ENCODE measurements around the gene CCDC183. TPM values are rescaled to one million over a fixed set of nuclear protein-coding genes. Genes with fewer than 3 reads are reported as not detected.
"Not testable (repeated sequence)": the region's sequence is repeated elsewhere in the genome, so short reads cannot be mapped to it uniquely, and the experiment has no call there.

CCDC183 gene
- polyA plus RNA-seq, 3 donors: 5.7 to 7.6 (median 7.2) TPM

DNA sequence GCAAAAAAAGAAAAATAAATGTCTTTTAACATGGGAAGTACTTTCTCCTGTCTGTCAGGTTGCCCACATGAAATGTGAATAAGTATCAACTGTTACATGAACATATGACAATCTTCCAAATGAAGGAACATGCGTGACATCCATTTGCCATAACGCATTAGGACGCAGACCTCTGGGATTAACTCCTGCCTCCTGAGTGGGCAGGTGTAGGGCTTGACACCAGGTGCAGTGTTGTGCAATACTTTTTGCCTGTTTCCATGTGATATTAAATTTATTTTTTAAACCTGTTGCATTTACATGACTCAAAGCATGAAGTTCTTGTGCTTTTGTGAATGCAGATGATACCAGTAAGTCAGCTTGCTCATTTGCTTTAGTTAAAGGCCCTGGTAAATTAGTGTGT lies 13.7 kb upstream of the CCDC183 start:
- no peak for DNase-seq

DNA sequence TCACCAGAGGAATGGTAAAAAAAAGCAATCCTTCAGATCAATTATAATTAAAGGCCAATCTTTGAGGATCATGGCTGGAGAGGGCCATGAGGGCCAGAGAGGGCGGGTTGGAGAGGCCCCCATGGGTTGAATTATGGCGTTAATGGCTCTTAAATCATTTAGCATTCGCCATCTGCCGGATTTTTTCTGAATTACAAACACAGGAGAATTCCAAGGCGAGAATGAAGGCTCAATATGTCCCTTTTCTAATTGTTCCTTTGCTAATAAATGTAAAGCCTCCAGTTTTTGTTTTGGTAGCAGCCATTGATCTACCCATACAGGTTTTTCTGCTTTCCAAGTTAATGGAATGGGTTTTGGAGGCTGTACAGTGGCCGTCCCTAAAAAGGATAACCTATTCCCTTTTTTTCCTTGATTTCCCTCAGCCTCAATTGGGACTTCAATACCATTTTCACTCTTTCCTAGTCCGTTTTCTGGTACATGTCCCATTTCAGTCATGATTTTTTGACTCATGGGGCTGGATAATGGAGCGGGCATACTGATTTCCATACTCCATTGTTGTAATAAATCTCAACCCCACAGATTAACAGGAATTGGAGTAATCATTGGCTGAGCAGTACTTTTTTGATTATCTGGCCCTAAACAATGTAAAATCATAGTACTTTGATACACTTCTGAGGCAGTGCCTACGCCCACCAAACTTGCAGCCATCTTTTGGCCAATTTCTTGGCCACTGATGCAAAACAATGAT lies 11.7 kb upstream of the CCDC183 start:
- no peak for DNase-seq

DNA sequence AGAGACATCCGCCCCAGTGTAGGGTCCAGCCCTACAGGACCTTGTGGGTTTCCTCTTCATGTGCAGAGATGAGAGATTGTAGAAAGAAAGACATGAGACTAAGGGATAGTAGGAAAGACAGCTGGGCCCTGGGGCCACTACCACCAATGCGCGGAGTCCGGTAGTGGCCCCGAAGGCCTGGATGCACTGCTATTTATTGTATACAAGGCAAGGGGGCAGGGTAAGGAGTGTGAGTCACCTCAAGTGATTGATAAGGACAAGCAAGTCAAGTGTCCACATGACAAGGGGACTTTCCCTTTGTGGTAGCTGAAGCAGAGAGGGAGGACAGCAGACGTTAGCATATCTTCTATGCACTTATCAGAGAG lies 11.2 kb upstream of the CCDC183 start:
- DNase-seq: no peak

DNA sequence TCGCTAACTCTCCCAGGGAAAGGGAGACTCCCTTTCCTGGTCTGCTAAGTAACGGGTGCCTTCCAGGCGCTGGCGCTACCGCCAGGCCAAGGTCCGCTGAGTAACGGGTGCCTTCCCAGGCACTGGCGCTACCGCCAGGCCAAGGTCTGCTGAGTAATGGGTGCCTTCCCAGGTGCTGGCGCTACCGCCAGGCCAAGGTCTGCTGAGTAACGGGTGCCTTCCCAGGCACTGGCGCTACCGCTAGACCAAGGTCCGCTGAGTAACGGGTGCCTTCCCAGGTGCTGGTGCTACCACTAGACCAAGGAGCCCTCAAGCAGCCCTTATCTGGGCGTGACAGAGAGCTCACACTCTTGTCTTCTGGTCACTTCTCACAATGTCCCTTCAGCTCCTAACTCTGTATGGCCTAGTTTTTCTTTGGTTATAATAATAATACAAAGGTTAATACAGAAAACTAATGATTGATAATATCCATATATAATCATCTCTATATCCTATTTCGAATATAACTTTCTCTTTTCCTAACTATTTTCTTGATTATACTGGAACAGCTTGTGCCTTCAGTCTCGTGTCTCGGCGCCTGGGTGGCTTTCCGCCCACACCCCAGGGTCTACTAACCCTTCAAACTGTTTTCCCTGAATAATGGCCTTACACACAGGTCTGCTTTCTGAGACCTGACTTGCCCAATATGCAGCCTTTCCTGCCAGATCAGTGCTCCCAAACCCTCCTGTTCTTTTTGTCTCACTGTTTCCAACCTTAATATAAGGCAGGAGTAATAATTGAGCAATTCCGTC lies 10.4 kb upstream of the CCDC183 start:
- not testable (repeated sequence) for DNase-seq

DNA sequence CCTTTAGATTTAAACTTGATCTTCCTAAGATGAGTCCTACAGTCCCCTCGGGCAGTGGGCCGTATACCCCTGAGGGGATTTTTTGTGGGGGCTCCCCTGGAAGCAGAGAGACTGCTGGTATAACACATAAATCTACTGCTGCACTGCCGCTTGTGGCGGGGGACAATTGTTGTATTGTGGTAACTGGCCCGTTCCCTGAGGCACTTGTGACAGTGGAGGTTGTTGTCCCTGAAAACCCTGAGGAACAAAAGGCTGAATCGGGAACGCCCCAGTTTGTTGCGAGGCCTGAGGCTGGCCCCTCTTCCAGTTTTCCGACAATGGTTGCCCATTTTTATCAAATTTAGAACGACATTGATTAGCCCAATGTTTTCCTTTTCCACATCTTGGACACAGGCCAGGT lies 9.7 kb upstream of the CCDC183 start:
- no peak for DNase-seq

DNA sequence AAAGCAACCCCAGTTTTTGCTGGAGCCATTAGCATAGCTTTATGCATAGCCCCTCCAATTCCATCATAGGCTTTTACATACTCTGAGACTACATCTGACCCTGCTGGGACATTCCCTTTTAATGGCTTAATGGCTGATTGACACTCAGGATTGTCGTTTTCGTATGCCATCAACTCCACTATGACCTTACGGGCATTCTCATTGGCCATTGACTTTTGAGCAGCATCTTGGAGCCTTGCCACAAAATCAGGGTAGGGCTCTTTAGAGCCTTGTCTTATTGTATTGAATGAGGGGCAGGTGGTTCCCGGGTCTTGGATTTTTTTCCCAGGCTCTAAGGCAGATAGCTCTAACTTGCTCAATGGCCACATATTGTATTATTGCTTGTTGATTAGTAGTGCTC lies 9.2 kb upstream of the CCDC183 start:
- DNase-seq: not testable (repeated sequence)

DNA sequence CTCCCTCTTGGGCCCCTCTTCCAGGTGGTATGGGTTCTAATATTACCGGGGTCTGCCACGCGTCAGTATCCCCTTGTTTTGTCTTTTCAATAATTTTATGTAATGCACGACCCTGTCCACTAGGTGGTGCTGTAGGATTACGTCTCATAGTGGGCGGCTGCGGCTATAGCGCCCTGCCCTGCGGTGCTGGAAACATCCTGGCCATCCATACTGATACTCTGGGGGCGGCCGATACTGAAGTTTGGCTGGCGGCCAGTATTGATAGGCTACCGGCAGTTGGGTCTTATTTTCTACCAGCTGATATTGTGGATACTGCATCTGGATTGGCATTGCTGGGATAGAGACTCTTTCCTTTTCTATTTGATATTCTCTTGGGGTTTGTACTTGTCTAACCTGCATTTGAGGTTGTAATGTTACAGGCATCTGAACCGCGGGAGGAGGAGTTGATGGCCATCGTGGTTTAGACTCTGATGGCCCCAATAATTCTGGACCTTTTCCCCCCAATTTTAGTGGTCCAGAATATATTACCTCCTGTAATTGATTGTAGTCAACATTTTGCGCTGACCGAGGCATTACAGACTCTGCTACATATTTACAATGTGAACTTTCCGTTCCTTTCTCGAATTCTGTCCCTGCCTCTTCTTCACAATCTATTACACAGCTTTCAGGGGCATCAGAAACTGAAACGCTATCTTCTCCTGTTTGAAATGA lies 8.3 kb upstream of the CCDC183 start:
- no peak for DNase-seq

DNA sequence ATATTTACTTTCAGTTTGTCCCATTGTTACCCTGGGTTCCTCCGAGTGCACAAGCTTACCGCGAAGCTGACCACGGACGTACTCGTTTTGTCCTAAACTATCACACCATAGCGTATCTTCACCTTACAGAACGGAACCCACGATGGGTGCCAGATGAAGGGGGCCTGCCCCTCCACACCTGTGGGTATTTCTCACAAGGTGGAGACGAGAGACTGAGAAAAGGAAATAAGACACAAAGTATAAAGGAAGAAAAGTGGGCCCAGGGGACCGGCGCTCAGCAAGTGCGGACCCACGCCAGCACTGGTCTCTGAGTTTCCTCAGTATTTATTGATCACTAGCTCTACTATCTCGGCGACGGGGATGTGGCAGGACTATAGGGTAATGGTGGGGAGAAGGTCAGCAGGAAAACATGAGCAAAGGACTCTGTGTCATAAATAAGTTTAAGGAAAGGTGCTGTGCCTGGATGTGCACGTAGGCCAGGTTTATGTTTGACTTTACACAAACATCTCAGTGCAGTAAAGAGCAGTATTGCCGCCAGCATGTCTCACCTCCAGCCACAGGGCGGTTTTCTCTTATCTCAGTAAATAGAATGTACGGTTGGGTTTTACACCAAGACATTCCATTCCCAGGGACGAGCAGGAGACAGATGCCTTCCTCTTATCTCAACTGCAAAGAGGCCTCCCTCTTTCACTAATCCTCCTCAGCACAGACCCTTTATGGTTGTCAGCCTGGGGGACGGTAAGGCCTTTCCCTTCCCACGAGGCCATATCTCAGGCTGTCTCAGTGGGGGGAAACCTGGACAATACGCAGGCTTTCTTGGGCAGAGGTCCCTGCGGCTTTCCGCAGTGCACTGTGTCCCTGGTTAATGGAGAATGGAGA lies 7.3 kb upstream of the CCDC183 start:
- DNase-seq: not testable (repeated sequence)

DNA sequence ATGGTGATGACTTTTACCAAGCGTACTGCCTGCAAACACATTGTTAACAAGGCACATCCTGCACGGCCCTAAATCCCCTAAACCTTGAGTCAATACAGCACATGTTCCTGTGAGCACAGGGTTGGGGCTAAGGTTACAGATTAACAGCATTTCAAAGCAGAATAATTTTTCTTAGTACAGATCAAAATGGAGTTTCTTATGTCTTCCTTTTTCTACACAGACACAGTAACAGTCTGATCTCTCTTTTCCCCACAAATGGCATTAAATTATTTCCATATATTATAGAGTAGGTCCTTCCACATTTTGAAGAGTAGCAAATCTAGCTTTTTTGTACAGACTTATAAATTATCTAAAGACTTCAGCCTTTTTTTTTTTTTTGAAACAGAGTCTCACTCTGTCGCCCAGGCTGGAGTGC lies 6.6 kb upstream of the CCDC183 start:
- no peak for DNase-seq

DNA sequence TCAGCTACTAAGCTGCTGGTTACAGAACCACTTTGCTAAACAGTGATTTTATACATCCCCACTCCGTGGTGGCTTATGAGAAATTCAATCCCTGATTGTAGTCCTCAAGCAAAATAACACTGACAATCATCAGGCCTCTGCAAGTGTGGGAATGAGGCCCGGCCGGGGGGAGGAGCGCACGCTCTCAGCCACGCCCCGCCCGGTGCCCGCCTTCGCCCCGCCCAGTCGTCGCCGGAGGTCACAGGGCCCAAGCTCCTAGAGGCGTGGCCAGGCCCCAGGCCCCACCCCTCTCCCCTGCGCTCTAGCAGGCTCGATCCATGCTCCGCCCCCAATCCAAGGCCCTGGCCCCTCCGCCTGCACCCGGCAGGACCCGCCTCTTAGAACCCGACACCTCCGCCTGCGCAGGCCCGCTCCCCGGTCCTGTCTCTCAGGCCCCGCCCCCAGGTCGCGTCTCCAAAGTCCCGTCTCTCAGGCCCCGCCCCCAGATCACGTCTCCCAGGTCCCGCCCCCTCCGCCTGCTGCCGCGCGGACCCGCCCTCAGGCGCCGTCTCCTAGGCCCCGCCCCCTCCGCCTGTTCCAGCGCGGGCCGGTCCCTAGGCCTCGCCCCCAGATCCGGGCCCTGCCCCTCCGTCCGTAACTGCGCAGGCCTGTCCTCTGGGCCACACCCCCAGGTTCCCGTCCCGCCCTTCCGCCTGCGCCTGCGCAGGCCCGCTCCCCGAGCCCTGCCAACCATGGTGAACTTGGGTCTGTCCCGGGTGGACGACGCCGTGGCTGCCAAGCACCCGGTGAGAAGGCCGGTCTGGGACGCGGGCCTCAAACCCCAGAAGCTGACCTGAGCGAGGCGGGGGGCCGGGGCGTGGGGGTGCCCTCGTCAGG lies 5.3 kb upstream of the CCDC183 start, which contains the start of gene TMEM141:
TSS of gene TMEM141 (plus strand) at position 705 of the 876 bp plus-strand sequence. CDS start at position 732, 27 bp downstream.
- peak; percentile 99 for DNase-seq

DNA sequence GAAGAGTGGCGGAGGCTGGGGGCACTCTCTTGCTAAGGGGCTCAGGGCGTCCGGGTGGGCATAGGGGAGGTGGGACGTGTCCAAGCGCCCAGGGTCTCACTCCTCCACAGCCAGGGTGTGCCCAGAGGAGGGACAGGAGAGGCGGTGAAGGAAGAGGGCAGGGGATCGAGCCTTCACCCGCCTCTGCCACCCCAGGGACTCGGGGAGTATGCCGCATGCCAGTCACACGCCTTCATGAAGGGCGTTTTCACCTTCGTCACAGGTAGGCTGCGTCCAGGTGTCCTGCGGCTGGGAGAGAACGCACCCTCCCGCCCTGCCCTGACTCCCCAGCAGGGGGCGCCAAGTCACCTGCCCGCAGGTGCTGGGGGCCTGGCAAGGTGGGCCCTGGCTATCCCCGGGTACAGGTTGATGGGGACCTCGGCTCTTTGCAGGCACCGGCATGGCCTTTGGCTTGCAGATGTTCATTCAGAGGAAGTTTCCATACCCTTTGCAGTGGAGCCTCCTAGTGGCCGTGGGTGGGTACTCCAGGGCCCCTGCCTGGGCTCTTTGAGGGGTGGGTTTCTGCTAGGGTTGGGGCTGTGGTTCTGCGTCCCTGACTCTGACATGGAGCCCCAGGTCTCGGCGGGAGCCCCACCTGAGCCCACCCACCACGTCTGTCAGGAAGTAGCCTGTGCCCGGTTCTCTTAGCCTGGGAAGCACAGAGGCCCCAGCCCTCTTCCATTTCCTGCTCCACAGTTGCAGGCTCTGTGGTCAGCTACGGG lies 4.4 kb upstream of the CCDC183 start:
- DNase-seq: no peak

DNA sequence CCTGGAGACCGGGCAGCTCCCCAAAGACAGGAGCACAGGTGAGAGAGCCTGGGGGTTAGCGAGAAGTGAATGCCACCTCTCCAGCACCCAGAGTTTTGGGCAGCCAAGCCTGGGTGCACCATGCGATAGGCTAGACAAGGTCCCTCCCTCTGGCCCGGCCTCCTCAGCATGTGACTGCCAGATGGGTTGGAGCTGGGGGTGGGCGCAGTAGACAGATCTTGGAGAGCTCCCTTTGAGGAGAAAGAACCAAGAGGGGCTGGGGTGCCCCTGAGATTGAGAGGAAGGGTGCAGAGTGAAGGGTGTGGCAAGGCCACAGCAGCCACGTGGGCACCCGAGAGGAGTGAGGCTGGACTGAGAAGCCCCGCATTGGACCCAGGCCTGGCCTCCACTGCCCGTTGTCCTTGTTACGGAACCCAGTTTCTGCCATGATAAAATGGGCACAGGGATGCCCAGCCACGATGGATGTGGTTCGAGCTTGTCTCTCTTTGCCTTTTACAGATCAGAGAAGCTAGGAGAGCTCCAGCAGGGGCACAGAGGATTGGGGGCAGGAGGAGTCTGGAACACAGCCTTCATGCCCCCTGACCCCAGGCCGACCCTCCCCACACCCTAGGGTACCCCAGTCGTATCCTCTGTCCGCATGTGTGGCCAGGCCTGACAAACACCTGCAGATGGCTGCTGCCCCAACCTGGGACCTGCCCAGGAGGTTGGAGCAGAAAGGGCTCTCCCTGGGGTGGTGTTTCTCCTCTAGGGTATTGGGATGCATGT lies 3.6 kb upstream of the CCDC183 start:
- DNase-seq: no peak

DNA sequence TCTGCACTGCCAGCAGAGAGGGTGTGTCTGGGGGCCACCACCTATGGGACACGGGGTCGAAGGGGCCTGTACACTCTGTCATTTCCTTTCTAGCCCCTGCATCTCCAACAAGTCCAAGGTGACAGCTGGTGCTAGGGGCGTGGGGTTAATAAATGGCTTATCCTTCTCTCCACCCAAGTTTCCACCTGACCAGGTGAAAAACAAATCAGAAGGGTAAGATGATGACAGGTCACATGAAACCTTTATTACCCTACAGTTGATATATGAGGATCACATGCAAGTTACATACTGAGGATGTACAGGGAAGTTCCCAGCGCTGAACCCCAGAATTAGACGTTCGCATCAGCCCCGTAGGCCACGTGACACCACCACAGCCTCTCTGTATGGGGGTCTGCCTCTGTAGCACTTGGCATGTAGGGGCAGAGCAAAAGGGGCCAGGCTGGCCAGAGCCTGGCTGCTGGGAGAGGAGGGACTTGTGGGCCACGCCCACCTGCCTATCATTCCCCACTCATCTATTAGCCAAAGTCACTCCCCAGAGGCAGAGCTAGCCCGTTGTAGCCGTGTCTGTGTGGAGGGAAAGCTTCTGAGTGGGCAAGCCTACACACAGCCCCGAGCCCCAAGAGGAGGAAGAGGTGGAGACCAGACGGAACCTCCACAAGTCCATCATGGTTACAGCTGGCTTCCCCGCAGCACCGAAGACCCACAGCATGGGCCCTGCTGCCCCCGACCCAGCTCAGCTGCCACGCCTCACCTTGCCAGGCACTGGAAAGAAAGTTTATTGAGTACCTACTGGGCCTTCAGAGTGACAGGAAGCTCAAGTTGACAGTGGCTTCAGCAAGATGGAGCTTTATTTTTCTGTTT lies 2.8 kb upstream of the CCDC183 start:
- no peak for DNase-seq

DNA sequence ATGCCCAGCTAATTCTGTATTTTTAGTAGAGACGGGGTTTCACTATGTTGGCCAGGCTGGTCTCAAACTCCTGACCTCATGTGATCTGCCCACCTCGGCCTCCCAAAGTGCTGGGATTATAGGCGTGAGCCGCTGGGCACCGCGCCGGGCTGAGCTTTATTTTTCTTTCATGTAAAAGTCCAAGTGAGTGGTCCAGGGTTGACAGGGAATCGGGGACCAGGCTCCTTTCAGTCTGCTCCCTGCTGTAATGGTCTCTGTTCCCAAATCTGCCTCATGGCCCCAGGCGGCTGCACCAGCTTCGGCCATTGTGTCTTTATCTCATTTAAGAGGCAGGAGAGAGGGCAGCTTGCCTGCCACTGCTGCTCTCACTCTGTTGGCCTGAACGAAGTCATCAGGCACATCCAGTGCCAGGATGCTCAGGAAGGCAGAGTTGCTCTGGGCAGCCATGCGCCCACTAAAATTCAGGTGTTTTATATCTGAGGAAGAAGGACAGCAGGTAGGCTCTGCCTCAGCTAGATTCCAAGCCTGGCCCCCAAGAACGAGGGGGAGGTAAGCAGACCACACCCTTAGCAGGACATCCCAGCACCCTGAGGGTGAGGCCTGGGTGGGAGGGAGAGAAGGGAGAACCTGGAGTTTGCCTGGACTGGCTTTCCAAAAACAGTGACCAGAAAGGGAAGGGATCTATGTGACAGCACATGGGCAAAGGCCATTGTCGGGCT lies 1.7 kb upstream of the CCDC183 start:
- no peak for DNase-seq

DNA sequence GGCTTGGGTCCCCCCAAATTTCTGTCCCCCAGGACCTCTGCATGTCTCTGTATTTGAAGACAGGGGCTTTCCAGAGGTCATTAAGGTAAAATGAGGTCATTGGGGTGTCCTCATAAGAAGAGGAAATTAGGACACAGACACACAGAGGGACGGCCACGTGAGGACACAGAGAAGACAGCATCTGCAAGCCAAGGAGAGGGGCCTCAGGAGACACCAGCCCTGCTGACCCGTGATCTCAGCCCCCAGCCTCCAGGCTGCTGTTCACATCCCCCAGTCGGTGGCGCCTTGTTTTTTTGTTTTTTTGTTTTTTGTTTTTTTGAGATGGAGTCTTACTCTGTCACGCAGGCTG lies 1.2 kb upstream of the CCDC183 start:
- DNase-seq: no peak

DNA sequence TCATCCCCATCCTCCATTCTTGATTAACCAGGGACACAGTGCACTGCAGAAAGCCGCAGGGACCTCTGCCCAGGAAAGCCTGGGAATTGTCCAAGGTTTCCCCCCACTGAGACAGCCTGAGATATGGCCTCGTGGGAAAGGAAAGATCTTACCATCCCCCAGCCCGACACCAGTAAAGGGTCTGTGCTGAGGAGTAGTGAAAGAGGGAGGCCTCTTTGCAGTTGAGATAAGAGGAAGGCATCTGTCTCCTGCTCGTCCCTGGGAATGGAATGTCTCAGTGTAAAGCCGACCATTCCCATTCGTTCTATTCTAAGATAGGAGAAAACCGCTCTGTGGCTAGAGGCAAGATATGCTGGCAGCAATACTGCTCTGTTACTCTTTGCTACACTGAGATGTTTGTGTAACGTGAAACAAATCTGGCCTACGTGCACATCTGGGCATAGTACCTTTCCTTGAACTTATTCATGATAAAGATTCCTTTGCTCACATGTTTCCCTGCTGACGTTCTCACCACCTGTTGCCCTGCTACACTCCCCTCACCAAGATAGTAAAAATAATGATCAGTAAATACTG lies 723 bp downstream of the CCDC183 start:
- DNase-seq: not testable (repeated sequence)

DNA sequence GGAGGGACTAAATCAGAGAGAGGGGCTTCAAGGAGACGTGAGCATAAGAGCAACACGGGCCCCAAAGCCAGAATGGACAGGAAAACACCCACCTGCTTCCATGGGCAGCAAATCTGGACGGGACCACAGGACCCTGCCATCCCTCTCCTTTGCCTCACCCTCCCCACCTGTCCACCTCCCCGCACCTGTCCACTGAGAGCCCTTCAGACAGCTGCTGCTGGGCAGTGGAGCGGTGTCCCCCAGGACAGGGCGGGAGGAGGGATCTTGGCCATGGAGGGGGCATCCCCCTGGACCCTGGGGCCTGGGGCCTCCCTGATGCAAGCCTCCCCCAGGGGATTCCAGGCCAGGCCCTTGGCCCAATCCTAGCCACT lies 2.6 kb downstream of the CCDC183 start:
- DNase-seq: no peak

Measured in renal pelvis (tissue), 4 donors.